IMR-90 (cell line): ENCODE results near the gene EXOC4. TPM values are rescaled to one million over a fixed set of nuclear protein-coding genes. Genes with fewer than 3 reads are reported as not detected.

Experiments used
- ATAC-seq: fragments of 200-7000 bp; cut with Tn5 transposase; 2 replicates; pipeline ENCODE4 v1.9.1; 2020; ENCODE audit warnings: low read depth, mild to moderate bottlenecking, moderate library complexity
- BruUV-seq: library from RNA; stranded (reverse); fragments of 400-500 nt; replicated peaks from 2 replicates; lab custom pipeline; 2021; lab: Mats Ljungman, UMichigan
- CTCF ChIA-PET: fragments of 300-600 bp; formaldehyde crosslinking; extraction: SDS; loops from one replicate; lab custom pipeline; 2021; ENCODE audit warnings: antibody characterized with exemption; lab: Yijun Ruan, JAX
- POLR2A ChIA-PET: fragments of 300-600 bp; sonication (Branson Sonifier 250); formaldehyde crosslinking; loops from one replicate; lab custom pipeline; 2022; ENCODE audit warnings: antibody characterized with exemption; ENCODE audit not compliant: unreplicated experiment; lab: Charles Lee
- DNase-seq: peaks from one replicate; pipeline ENCODE4 v3.0.0; 2013
- H2AFZ ChIP-seq: replicated peaks from 2 replicates; pipeline ENCODE3; 2013; ENCODE audit warnings: low read length, mild to moderate bottlenecking; ENCODE audit not compliant: poor library complexity
- H2AK5ac ChIP-seq: 2 replicates; pipeline ENCODE4 v1.6.1; 2013; ENCODE audit warnings: low read depth, low read length, inconsistent platforms
- H2AK9ac ChIP-seq: replicated peaks from 2 replicates; pipeline ENCODE3; 2013; ENCODE audit warnings: mild to moderate bottlenecking, low read depth, low read length, moderate library complexity; ENCODE audit not compliant: poor library complexity
- H2BK120ac ChIP-seq: 2 replicates; pipeline ENCODE4 v1.6.1; 2013; ENCODE audit warnings: low read depth, low read length, inconsistent platforms
- H2BK15ac ChIP-seq: 3 replicates; pipeline ENCODE4 v1.6.1; 2013; ENCODE audit warnings: low read depth, low read length, inconsistent platforms
- H2BK20ac ChIP-seq: 2 replicates; pipeline ENCODE4 v1.6.1; 2013; ENCODE audit warnings: low read depth, mild to moderate bottlenecking, inconsistent platforms, low read length, moderate library complexity
- H2BK5ac ChIP-seq: 2 replicates; pipeline ENCODE4 v1.6.1; 2013; ENCODE audit warnings: mild to moderate bottlenecking, low read depth, low read length, inconsistent platforms; ENCODE audit not compliant: poor library complexity, severe bottlenecking
- H3K14ac ChIP-seq: replicated peaks from 2 replicates; pipeline ENCODE4 v1.6.1; 2013; ENCODE audit warnings: low read depth, low read length, inconsistent platforms
- H3K18ac ChIP-seq: 2 replicates; pipeline ENCODE4 v1.6.1; 2013; ENCODE audit warnings: low read depth, low read length, control low read depth
- H3K23ac ChIP-seq: 2 replicates; pipeline ENCODE4 v1.6.1; 2013; ENCODE audit warnings: low read depth, low read length, inconsistent platforms
- H3K27ac ChIP-seq: 2 replicates; pipeline ENCODE4 v1.5.1; 2013; ENCODE audit warnings: mild to moderate bottlenecking, control low read depth, low read length; ENCODE audit not compliant: insufficient read depth
- H3K27me3 ChIP-seq: 2 replicates; pipeline ENCODE4 v1.6.1; 2013; ENCODE audit warnings: low read length; ENCODE audit not compliant: control insufficient read depth, insufficient read depth
- H3K36me3 ChIP-seq: 2 replicates; pipeline ENCODE4 v1.6.1; 2013; ENCODE audit warnings: low read length, mixed read lengths; ENCODE audit not compliant: control insufficient read depth, insufficient read depth
- H3K4ac ChIP-seq: 2 replicates; pipeline ENCODE4 v1.6.1; 2013; ENCODE audit warnings: low read depth, low read length, inconsistent platforms
- H3K4me1 ChIP-seq: 2 replicates; pipeline ENCODE4 v1.6.1; 2013; ENCODE audit warnings: low read length, mixed read lengths; ENCODE audit not compliant: control insufficient read depth, insufficient read depth
- H3K4me2 ChIP-seq: 2 replicates; pipeline ENCODE4 v1.6.1; 2013; ENCODE audit warnings: low read depth, mild to moderate bottlenecking, control low read depth, low read length, moderate library complexity
- H3K4me3 ChIP-seq: 2 replicates; pipeline ENCODE4 v1.5.1; 2013; ENCODE audit warnings: low read depth, mild to moderate bottlenecking, control low read depth, low read length, moderate library complexity; ENCODE audit not compliant: insufficient read depth
- H3K56ac ChIP-seq: 2 replicates; pipeline ENCODE4 v1.6.1; 2013; ENCODE audit warnings: low read length, inconsistent platforms; ENCODE audit not compliant: insufficient read depth; ENCODE audit errors: extremely low read depth
- H3K79me1 ChIP-seq, 2 experiments: 2 replicates each; pipeline ENCODE4 v1.6.1; 2013; ENCODE audit warnings: low read length in 2 of 2, inconsistent platforms in 1 of 2, low read depth in 1 of 2
- H3K9ac ChIP-seq: 2 replicates; pipeline ENCODE4 v1.6.1; 2013; ENCODE audit warnings: low read depth, low read length, control low read depth
- H3K9me1 ChIP-seq: 2 replicates; pipeline ENCODE4 v1.6.1; 2013; ENCODE audit warnings: low read length, inconsistent platforms; ENCODE audit not compliant: insufficient read depth
- H3K9me3 ChIP-seq: 2 replicates; pipeline ENCODE4 v1.6.1; 2013; ENCODE audit warnings: low read length; ENCODE audit not compliant: control insufficient read depth, insufficient read depth
- H4K20me1 ChIP-seq: 2 replicates; pipeline ENCODE4 v1.6.1; 2013; ENCODE audit warnings: low read length, inconsistent platforms; ENCODE audit not compliant: insufficient read depth
- H4K5ac ChIP-seq: 2 replicates; pipeline ENCODE4 v1.6.1; 2013; ENCODE audit warnings: mild to moderate bottlenecking, low read depth, low read length, control low read depth
- H4K8ac ChIP-seq, 2 experiments: 2 replicates each; pipeline ENCODE4 v1.6.1; 2013; ENCODE audit warnings: low read depth in 2 of 2, low read length in 2 of 2, control low read depth in 1 of 2, inconsistent platforms in 1 of 2
- H4K91ac ChIP-seq: 2 replicates; pipeline ENCODE4 v1.6.1; 2013; ENCODE audit warnings: low read depth, low read length, inconsistent platforms; ENCODE audit not compliant: insufficient read depth
- SMC3 ChIP-seq: fragments of 150-350 bp; IDR thresholded peaks from 2 replicates; pipeline ENCODE4 v1.6.1; 2016; ENCODE audit warnings: low read depth, mild to moderate bottlenecking, antibody characterized with exemption, low read length, moderate library complexity
- WGBS, 2 experiments: methylation state at CpG; one replicate each; pipeline versions ENCODE4 v1.1.5 to v1.1.7; 2013; ENCODE audit warnings: missing lambda C conversion rate in 2 of 2; ENCODE audit not compliant: insufficient read length in 1 of 2; ENCODE audit errors: extremely low coverage in 2 of 2; 5-methylcytosine and 5-hydroxymethylcytosine counted together
- dilution Hi-C: fragments of 300-500 bp; cut with HindIII; formaldehyde crosslinking; loops from one replicate; pipeline ENCODE4 v1.14.3; 2018; ENCODE audit warnings: low sequenced_read_pairs; ENCODE audit not compliant: unreplicated experiment
- in situ Hi-C: fragments of 300-500 bp; cut with MboI; formaldehyde crosslinking; loops from 3 replicates; pipeline ENCODE4 v1.14.3; 2019; ENCODE audit warnings: low sequenced_read_pairs, inconsistent platforms, mixed read lengths
- intact Hi-C: fragments of 100-400 bp; cut with micrococcal nuclease; formaldehyde crosslinking; loops from 2 replicates; pipeline ENCODE4 v1.10.0; 2022
- polyA plus RNA-seq, 3 experiments: library from polyadenylated mRNA; depleted of rRNA; stranded (reverse); fragments of >200 nt; gene quantifications; 2 replicates each; pipeline ENCODE4 v1.2.3, GENCODE V29; 2012; ENCODE audit warnings: low replicate concordance in 1 of 3
- total RNA-seq: library from RNA; depleted of rRNA; stranded (reverse); fragments of >200 nt; gene quantifications from 2 replicates; pipeline ENCODE4 v1.2.3, GENCODE V29; 2012

EXOC4 gene
- total and polyA plus RNA-seq, 2 of the 4 experiments (the other 2 are of a cell fraction): 25.4 to 94.6 TPM

DNA sequence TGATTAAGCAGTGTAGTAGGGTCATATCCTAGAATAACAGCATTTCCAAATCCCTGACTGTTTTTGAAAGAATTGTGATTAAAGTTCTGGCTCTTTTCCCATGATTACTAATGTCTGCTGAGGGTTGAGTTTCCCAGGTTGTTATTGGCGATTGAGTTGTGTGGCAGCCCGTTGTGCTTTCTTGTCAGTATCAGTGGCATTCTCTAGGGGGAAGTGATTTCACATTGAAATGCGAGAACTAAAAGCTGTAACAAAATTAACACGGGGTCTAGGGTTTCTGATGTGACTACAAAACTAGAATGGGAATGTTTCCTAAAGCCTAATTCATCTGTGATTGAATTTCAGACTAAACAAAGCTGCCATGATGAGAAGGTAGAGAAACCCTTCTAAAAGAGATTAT, 349.4 kb downstream of the EXOC4 start:
- DNase-seq (peak; percentile 69), ATAC-seq (no peak)
- intact Hi-C loops (no loop called here), in situ Hi-C loops (no loop called here), dilution Hi-C loops (no loop called here)
- POLR2A ChIA-PET: no interaction called here
- no peak overlapping the region for H3K23ac ChIP-seq
- no peak overlapping the region for H3K4me3 ChIP-seq
- no CpG with 5 or more reads among the region's 4 CpGs for WGBS, 2 experiments
- no TSS peak for BruUV-seq
- H3K79me1 ChIP-seq: no peaks in the 10 kb centered on the region; a peak in 1 of 4 replicates
- CTCF ChIA-PET: no interaction called here
- no peak overlapping the region for H3K4me2 ChIP-seq
- H3K9me3 ChIP-seq: no peaks in the 10 kb centered on the region
- H2AK5ac ChIP-seq: no peak overlapping the region
- H4K5ac ChIP-seq: no peak overlapping the region
- no peak for TF ChIP-seq SMC3
- no peak overlapping the region for H4K8ac ChIP-seq
- H2AFZ ChIP-seq: no peak overlapping the region
- no peaks in the 10 kb centered on the region for H4K20me1 ChIP-seq
- H3K18ac ChIP-seq: no peak overlapping the region
- no peak overlapping the region for H3K9ac ChIP-seq
- no peak overlapping the region for H4K91ac ChIP-seq
- H3K56ac ChIP-seq: no peak overlapping the region
- no peak overlapping the region for H3K14ac ChIP-seq
- no peak overlapping the region for H2AK9ac ChIP-seq
- no peaks in the 10 kb centered on the region for H3K36me3 ChIP-seq
- no peak overlapping the region for H2BK15ac ChIP-seq
- no peak overlapping the region for H2BK120ac ChIP-seq
- no peaks in the 10 kb centered on the region for H3K9me1 ChIP-seq
- H2BK20ac ChIP-seq: no peak overlapping the region
- H2BK5ac ChIP-seq: no peak overlapping the region
- H3K4ac ChIP-seq: no peak overlapping the region
- H3K27me3 ChIP-seq: no peaks in the 10 kb centered on the region
- H3K4me1 ChIP-seq: 0 out of 2 replicates have a peak, but pooled peaks cover 2% of the 10 kb centered on the region
- H3K27ac ChIP-seq: no peak overlapping the region
